Measurements from ENCODE around the gene UBAP1L.
"Not testable (repeated sequence)": the region's sequence is repeated elsewhere in the genome, so short reads cannot be mapped to it uniquely, and the experiment has no call there.

- not testable (repeated sequence) for TF ChIP-seq CTCF (IDR thresholded peaks at IDR 0.05; ENCODE audit: low read depth, low read length); EZH2phosphoT487 (IDR thresholded peaks at IDR 0.05; ENCODE audit: low read depth)
Measured at GRCh38 chr15:65137893-65138292, 22.9 kb upstream of the UBAP1L start.
